IMR-90 (cell line): ENCODE results near the gene EBLN1. TPM values are rescaled to one million over a fixed set of nuclear protein-coding genes. Genes with fewer than 3 reads are reported as not detected.

Experiments used
- polyA plus RNA-seq, 3 experiments: library from polyadenylated mRNA; depleted of rRNA; stranded (reverse); fragments of >200 nt; gene quantifications; 2 replicates each; pipeline ENCODE4 v1.2.3, GENCODE V29; 2012; ENCODE audit warnings: low replicate concordance in 1 of 3
- total RNA-seq: library from RNA; depleted of rRNA; stranded (reverse); fragments of >200 nt; gene quantifications from 2 replicates; pipeline ENCODE4 v1.2.3, GENCODE V29; 2012; rRNA removed

The EBLN1 gene
- total and polyA plus RNA-seq, 2 of the 4 experiments (the other 2 are of a cell fraction) = not detected

Other genes with a start within 250 kb of the EBLN1 start
- gene DNAJC1, start 214.3 kb downstream of the EBLN1 start, total RNA-seq = 13.3 and 22.8 TPM in 2 replicates
- 12.7 and 13.7 TPM in 2 replicates for gene DNAJC1, start 214.3 kb downstream of the EBLN1 start, polyA plus RNA-seq (2012; rRNA removed)
- 33.1 and 44.8 TPM in 2 replicates for gene COMMD3, start 98.4 kb upstream of the EBLN1 start, total RNA-seq
- 25.4 and 30.8 TPM in 2 replicates for gene COMMD3, start 98.4 kb upstream of the EBLN1 start, polyA plus RNA-seq (2012; rRNA removed)
- gene BMI1, start 103.1 kb upstream of the EBLN1 start, total RNA-seq = 25.8 and 38.3 TPM in 2 replicates
- 19.7 and 19.9 TPM in 2 replicates for gene BMI1, start 103.1 kb upstream of the EBLN1 start, polyA plus RNA-seq (2012; rRNA removed)
- not detected in 2 replicates for gene SPAG6, start 127.5 kb upstream of the EBLN1 start, total RNA-seq
- not detected in 2 replicates for gene SPAG6, start 127.5 kb upstream of the EBLN1 start, polyA plus RNA-seq (2012; rRNA removed)